ENCODE results near the gene STPG1.

STPG1 gene

DNA sequence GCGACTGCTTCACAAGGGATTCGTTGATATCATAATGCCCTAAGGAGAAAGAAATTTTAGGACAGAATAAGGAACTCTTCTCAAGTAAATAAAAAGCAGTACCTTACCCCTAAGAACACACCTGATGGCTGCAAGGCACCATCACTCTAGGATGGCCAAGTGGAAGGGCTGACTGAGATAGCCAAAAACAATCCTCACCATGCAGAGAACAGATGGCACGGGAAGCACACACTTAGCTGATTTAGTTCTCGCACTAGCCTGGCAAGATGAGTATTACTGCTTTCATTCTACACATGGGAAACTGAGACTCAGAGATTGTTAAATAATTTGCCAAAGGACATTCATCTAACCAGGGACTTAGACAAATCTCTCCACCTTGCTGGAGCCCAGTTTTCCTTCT is 43.8 kb downstream of the STPG1 start:
- DNase-seq (ENCODE audit: low read depth), result no peak

GRCh38 chr1:24369199-24369598 is 44.4 kb downstream of the STPG1 start:
- no peak for DNase-seq (ENCODE audit: low read depth)

GRCh38 chr1:24366707-24367106 is 46.9 kb downstream of the STPG1 start:
- no peak for DNase-seq (ENCODE audit: low read depth)

DNA sequence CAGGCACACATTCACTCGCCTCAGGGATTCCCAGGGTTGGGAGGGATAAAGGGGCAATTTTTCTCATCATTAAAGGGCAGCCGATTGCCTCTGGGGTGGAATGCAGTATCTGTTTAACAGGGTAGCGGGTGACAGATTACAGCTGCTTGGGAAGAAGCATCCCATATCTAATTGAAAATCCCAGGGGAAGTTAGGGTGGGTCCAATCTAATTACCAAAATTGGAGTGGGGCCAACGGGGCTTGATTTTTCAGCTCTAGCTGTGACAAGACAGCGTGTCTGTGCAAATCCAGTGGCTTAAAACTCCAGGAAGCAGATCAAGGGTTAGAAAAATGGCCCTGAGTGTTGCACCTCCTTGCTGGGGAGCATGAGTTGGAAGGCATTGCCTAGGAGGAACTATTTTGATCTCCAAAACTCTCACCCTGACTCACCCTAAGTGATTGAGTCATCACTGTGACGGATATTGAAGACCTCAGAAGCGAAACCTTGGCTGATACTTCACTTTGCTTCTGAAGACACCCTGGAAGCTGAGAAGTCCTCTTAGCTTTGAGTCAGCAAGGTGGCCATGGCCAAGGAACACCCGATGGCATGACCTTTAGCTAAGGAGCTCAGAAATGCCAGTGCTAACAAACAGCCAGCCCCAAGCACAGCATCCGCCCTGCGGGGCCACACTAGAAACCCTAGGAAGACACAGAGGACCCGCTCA is 48.5 kb downstream of the STPG1 start:
- no peak for DNase-seq (ENCODE audit: low read depth)

- no peak for DNase-seq (ENCODE audit: low read depth)
Measured at GRCh38 chr1:24364605-24364974, 49.0 kb downstream of the STPG1 start.

- no peak for DNase-seq (ENCODE audit: low read depth)
Measured at GRCh38 chr1:24363994-24364393, 49.6 kb downstream of the STPG1 start.

GRCh38 chr1:24362982-24363614 is 50.5 kb downstream of the STPG1 start:
- DNase-seq (ENCODE audit: low read depth), result no peak

DNA sequence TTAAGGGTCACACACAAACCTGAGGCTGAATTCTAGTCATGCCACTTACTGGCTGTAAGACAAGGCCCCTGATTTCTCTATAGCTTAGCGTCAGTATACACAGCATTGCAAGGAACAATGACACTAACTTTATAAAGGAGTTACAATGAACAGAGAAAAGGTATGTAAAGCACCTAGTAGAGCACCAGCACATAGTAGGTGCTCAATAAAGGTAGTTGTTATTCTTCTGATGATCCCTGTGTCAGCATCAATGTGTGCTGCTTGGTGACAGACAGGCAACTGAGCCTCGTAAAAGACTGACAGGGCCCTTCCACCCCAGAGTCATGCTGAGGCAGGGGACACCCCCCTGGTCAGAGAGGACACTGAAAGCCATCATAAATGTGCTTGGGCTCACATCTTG is 51.2 kb downstream of the STPG1 start:
- no peak for DNase-seq (ENCODE audit: low read depth)

DNA sequence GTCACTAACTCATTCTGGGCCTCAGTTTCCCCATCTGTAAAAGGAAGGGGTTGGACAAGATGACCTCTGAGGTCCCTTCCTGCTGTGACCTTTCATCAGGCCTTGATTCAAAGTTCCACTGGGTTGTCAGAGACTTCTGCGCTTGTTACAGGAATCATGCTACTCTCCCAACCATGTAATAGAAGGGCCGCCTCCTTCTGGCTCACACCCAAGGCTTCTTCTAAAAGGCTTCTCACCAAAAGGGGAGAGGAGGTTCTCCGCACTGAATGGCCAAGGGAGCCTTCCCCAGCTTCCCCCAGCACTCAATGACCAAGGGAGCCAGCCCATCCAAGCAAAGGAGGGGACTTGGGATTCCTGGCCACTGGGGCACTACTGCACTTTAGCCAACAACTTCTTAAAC is 51.8 kb downstream of the STPG1 start:
- no peak for DNase-seq (ENCODE audit: low read depth)

- DNase-seq (ENCODE audit: low read depth), result no peak
Measured at GRCh38 chr1:24360681-24361080, 52.9 kb downstream of the STPG1 start.

- no peak for DNase-seq (ENCODE audit: low read depth)
Measured at GRCh38 chr1:24357038-24357437, 56.5 kb downstream of the STPG1 start.

DNA sequence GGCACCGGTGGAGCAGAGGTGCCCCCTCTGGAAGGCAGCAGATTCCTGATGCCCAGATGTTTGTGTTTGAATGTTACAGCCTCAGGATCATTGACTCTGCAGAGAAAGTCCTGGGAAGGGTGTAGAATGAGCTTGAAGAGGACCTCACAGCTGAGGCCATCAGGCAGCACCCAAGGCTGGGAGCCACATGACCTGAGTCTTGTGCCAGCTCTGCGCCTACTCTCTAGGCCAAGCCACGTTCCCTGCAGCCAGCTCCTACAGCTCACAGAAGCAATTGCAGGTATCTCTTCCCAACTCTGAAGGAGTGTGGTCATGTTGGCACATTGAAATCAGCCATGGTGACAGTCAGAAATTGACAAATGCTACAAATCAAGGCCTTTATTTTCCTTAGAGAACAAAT is 58.1 kb downstream of the STPG1 start:
- no peak for DNase-seq (ENCODE audit: low read depth)

DNA sequence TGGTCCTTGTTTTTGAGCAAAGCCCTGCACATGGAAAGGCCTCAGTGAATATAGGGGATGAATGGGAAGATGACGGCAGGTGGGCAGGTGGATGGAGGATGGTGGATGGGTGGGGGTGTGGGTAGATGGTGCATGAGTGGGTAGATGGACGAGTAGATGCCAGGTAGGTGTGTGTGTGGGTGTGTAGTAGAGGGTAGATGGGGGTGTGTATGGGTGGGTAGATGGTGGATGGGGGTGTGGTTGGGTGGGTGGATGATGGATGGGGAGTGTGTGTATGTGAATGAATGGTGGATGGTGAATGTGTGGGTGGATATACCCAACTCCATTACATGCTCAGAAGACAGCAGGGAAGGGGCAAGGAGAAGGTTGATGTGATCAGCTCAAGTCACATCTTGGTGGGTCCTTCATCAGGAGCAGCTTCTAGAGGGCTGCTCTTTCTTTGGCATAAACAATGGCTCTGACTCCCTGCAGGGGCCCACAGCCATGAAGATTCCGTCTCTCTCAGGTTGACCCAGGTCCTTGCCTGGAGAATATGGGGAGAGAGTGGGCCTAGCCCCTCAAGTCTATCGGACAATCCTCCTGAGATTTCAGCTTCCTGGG is 60.2 kb downstream of the STPG1 start:
- DNase-seq (ENCODE audit: low read depth), result no peak

DNA sequence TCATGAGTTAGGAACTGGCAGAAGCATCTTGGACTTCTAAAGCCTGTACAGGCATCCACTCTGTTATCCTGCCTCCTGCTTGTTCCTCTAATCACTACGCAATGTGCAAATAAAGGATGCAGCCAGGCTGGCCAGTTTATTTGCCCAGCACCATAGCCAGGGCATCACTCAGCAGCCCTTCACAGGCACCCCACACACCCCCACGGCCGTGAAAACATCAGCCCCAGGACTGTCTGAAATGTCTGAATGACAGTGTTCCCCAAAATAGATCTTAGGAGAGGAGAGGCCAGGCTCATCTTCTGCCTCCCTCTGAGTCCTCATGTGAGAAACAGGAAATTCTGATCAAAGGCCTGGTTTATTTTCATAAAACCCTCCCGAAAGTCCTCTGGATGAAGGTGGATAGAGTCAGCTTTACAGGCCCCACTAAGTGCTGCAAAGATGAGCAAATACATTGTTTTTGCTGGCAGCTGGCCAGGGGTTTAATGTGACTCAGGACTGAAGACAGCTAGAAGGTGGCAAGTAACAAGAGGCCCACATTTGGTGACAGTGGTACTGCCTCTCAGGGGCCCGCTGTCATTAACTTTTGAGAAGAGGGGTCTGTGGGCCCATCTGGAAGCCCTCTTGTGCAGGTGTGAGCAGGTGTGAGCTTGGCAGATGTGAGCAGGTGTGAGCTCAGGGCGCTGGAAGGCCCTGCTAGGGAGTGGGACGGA is 61.5 kb downstream of the STPG1 start:
- DNase-seq (ENCODE audit: low read depth), result no peak

DNA sequence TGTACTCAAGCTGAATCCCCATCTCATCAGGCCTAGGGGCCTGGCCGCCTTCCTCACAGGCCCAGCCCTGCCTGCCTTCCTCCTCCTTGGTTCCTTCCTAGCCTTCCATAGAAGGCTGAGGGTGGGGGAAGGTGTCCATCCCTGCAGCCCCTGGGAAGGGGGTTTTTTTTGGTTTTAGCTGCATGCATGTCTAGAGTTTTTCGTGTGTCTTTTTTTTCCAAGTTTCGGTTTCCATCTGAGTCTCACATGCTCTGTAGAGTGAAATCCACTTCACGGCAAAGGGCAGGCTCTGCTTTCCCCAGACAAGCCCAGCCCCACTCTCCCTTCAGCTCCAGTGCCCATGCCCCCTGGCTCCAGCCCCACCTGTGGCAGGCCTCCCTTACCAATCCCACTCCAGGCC is 62.3 kb downstream of the STPG1 start:
- no peak for DNase-seq (ENCODE audit: low read depth)

DNA sequence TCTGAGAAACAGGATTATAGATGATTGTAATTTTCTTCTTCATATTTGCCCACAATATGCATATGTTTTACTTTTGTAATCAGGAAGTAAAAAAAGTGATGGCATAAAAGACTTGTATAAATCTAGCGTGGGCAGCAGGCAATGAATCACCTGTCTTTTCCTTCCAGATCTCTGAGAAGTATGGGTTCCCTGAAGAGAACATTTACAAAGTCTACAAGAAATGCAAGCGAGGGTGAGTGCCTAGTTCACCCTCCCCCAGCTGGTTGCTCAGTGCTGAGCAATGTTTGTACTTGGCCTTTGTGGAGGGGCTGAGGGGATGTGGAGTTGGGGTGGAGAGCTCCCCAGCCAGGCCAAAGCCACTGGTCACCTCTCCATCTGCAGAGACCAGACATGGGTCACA is 63.7 kb downstream of the STPG1 start:
- DNase-seq (ENCODE audit: low read depth), result no peak

DNA sequence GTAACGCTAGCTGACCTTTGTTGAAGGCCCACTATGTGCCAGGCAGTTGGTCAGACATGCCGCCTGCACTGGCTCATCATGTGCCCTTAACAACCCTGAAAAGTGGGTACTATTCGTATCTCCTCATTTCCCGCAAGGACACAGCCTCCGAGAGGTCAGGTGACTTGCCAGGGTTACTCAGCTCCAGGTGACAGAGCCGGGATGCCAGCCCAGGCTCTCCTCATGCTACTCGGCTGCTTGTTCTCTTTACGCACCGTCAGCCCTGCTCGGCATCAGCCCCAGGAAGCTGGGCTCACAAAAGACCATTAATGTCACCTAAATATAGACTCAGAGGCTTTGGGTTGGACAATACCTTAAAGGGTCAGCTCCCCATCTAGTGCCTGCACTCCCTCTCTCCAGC is 65.4 kb downstream of the STPG1 start:
- no peak for DNase-seq (ENCODE audit: low read depth)

- DNase-seq (ENCODE audit: low read depth), result no peak
Measured at GRCh38 chr1:24347159-24347934, 66.2 kb downstream of the STPG1 start.

DNA sequence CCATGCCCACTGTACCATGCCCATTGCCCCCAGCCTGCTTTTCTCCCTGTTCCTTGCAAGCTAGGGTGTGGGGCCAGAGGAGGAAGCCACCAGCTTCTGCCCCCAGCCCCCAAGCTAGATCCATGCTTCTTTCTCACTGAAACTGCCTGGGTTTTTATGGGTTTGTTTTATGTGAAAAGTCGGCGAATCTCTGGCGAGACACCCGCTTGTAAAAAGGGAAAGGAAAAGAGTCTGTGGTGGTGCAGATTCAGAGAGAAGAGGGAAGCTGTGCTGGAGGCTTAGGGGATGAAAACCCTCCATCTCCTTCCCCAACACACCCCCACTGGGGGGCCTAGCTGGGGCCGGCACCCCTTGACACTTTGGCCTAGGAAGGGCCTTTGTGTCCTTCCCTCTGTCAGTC is 68.2 kb downstream of the STPG1 start:
- no peak for DNase-seq (ENCODE audit: low read depth)

- no peak for DNase-seq (ENCODE audit: low read depth)
Measured at GRCh38 chr1:24344090-24344742, 69.4 kb downstream of the STPG1 start.

GRCh38 chr1:24343412-24344089 is 70.0 kb downstream of the STPG1 start:
- DNase-seq (ENCODE audit: low read depth), result no peak

All from stimulated activated CD8-positive, alpha-beta memory T cell treated with anti-CD3 and anti-CD28 coated beads, Interleukin-12 subunit alpha, Interleukin-12 subunit beta, amount 100 ng/mL, for 4 hours (primary cell).